Neural progenitor cell (in vitro differentiated cells): ENCODE results near the gene DIS3L2.

Source experiments
- CTCF ChIP-seq: fragments of 200-600 bp; sonication (generic); IDR thresholded peaks from 2 replicates; pipeline ENCODE4 v1.5.1; 2017; ENCODE audit warnings: antibody characterized with exemption, mild to moderate bottlenecking
- EZH2 ChIP-seq: fragments of 200-600 bp; sonication (generic); IDR thresholded peaks from 2 replicates; pipeline ENCODE4 v1.6.1; 2017; ENCODE audit warnings: antibody characterized with exemption, mild to moderate bottlenecking, moderate library complexity
- EZH2phosphoT487 ChIP-seq: fragments of 200-600 bp; sonication (generic); IDR thresholded peaks from 2 replicates; pipeline ENCODE4 v1.6.1; 2017; ENCODE audit warnings: antibody characterized with exemption

DNA sequence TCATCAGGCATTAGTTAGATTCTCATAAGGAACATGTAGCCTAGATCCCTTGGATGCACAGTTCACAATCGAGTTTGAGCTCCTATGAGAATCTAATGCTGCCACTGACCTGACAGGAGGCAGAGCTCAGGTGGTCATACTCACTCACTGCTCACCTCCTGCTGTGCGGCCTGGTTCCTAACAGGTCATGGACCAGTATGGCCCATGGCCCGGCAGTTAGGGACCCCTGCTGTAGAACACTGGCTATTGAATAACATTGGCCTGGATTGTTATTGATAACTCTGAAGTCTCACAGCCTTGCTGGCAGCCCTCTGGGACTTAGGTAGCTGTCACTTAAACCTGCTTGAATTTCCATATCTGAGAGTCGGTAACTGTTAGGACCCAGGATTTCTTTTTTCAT lies 302.6 kb downstream of the DIS3L2 start:
- TF ChIP-seq CTCF (no peak), EZH2 (no peak), EZH2phosphoT487 (no peak)
